ENCODE results near the gene CNFN. TPM values are rescaled to one million over a fixed set of nuclear protein-coding genes. Genes with fewer than 3 reads are reported as not detected.

CNFN gene
- total and polyA plus RNA-seq, 10 of the 15 experiments (the other 5 are each of a cell fraction or from before 2014, with no cell fraction given), result 0.60 TPM; not detected in 9

GRCh38 chr19:42362891-42363440, 27.1 kb downstream of the CNFN start (continued):
- TF ChIP-seq ZNF217 (IDR thresholded peaks at IDR 0.05) (no peak), IKZF2 (IDR thresholded peaks at IDR 0.05) (no peak), ZBTB33 (IDR thresholded peaks at IDR 0.05) (no peak), KDM1A (IDR thresholded peaks at IDR 0.05; ENCODE audit: borderline replicate concordance) (no peak), ZZZ3 (IDR thresholded peaks at IDR 0.05; ENCODE audit: control insufficient read depth, insufficient read length, low read depth) (no peak), TBL1XR1 (IDR thresholded peaks at IDR 0.05; ENCODE audit: low read depth, low read length) (no peak), SMAD5 (IDR thresholded peaks at IDR 0.05; ENCODE audit: low read depth) (no peak), SMARCA5 (IDR thresholded peaks at IDR 0.05) (no peak), RAD51 (IDR thresholded peaks at IDR 0.05) (no peak), BACH1 (IDR thresholded peaks at IDR 0.05; ENCODE audit: borderline replicate concordance) (no peak)
- TF ChIP-seq, protein P1, sequence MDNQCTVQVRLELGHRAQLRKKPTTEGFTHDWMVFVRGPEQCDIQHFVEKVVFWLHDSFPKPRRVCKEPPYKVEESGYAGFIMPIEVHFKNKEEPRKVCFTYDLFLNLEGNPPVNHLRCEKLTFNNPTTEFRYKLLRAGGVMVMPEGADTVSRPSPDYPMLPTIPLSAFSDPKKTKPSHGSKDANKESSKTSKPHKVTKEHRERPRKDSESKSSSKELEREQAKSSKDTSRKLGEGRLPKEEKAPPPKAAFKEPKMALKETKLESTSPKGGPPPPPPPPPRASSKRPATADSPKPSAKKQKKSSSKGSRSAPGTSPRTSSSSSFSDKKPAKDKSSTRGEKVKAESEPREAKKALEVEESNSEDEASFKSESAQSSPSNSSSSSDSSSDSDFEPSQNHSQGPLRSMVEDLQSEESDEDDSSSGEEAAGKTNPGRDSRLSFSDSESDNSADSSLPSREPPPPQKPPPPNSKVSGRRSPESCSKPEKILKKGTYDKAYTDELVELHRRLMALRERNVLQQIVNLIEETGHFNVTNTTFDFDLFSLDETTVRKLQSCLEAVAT (IDR thresholded peaks at IDR 0.05), result no peak

GRCh38 chr19:42362342-42362741, 27.8 kb downstream of the CNFN start:
- H3K4me3 ChIP-seq, result no peak overlapping the region
- H4K20me1 ChIP-seq (ENCODE audit: control insufficient read depth, insufficient read depth), result no peaks in the 10 kb centered on the region
- FAIRE-seq (no peak), DNase-seq (ENCODE audit: low read depth, low spot score) (no peak), ATAC-seq (no peak)
- ChIA-PET CTCF (no interaction called here), RAD21 (ENCODE audit: unreplicated experiment) (no interaction called here), SMC1A (ENCODE audit: uncharacterized antibody, unreplicated experiment) (no interaction called here), POLR2A (no interaction called here)
- H3K9me3 ChIP-seq (replicated peaks; ENCODE audit: control insufficient read depth, insufficient read depth, low read length), result peaks cover 6% of the 10 kb centered on the region; the same call in 1 of the 3 replicates
- no peaks in the 10 kb centered on the region for H3K79me2 ChIP-seq (ENCODE audit: control insufficient read depth, insufficient read depth, low read length)
- H3K36me3 ChIP-seq (ENCODE audit: control insufficient read depth in 2 of 2, insufficient read depth in 2 of 2, low read length in 1 of 2), result no peaks in the 10 kb centered on the region; a peak in 1 of 4 replicates
- no TSS peak for BruUV-seq (replicated peaks)
- intact Hi-C loops (cut with micrococcal nuclease; ENCODE audit: unreplicated experiment), result no loop called here
- no peak overlapping the region for H3K9ac ChIP-seq (ENCODE audit: control insufficient read depth, insufficient read depth, low read length)
- H2AFZ ChIP-seq (ENCODE audit: control insufficient read depth, low read depth, low read length), result no peak overlapping the region
- in situ Hi-C loops (cut with MboI), result no loop called here
- WGBS (ENCODE audit: insufficient coverage, insufficient replicate concordance, low lambda C conversion rate, missing lambda C conversion rate), result 90% methylated on average over 14 of the region's 14 CpGs
- H3K27me3 ChIP-seq (replicated peaks in 1 of 2; ENCODE audit: control insufficient read depth in 2 of 2, insufficient read depth in 2 of 2, low read length in 1 of 2), result no peaks in the 10 kb centered on the region
- H3K27ac ChIP-seq (ENCODE audit: control insufficient read depth, insufficient read depth), result no peak overlapping the region
- H3K4me2 ChIP-seq (ENCODE audit: control insufficient read depth, insufficient read depth), result no peak overlapping the region
- H3K4me1 ChIP-seq (ENCODE audit: control insufficient read depth, insufficient read depth, low read length), result peaks cover 4% of the 10 kb centered on the region
- TF ChIP-seq, protein P2, sequence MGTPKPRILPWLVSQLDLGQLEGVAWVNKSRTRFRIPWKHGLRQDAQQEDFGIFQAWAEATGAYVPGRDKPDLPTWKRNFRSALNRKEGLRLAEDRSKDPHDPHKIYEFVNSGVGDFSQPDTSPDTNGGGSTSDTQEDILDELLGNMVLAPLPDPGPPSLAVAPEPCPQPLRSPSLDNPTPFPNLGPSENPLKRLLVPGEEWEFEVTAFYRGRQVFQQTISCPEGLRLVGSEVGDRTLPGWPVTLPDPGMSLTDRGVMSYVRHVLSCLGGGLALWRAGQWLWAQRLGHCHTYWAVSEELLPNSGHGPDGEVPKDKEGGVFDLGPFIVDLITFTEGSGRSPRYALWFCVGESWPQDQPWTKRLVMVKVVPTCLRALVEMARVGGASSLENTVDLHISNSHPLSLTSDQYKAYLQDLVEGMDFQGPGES (IDR thresholded peaks at IDR 0.05), result no peak
- TF ChIP-seq ZNF217 (IDR thresholded peaks at IDR 0.05) (no peak), BHLHE40 (IDR thresholded peaks at IDR 0.05; ENCODE audit: borderline replicate concordance in 1 of 2, low read depth in 2 of 2, low read length in 1 of 2) (no peak), POLR2A (IDR thresholded peaks at IDR 0.05; ENCODE audit: low read depth, low read length) (no peak), BACH1 (IDR thresholded peaks at IDR 0.05; ENCODE audit: borderline replicate concordance) (no peak), RAD51 (IDR thresholded peaks at IDR 0.05) (no peak), LARP7 (IDR thresholded peaks at IDR 0.05) (no peak), SMAD5 (IDR thresholded peaks at IDR 0.05; ENCODE audit: low read depth) (no peak), CBX3 (IDR thresholded peaks at IDR 0.05; ENCODE audit: borderline replicate concordance, low read depth) (no peak), NFIC (IDR thresholded peaks at IDR 0.05; ENCODE audit: low read depth, low read length) (no peak)
- TF ChIP-seq, protein P3, sequence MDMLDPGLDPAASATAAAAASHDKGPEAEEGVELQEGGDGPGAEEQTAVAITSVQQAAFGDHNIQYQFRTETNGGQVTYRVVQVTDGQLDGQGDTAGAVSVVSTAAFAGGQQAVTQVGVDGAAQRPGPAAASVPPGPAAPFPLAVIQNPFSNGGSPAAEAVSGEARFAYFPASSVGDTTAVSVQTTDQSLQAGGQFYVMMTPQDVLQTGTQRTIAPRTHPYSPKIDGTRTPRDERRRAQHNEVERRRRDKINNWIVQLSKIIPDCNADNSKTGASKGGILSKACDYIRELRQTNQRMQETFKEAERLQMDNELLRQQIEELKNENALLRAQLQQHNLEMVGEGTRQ (IDR thresholded peaks at IDR 0.05; ENCODE audit: borderline replicate concordance, low read depth, low read length), result no peak

Measured in GM12878 (cell line).